Measurements from ENCODE around the gene MTSS2.

Gene MTSS2

GRCh38 chr16:70714581-70715054 lies 28.8 kb upstream of the MTSS2 start:
- DNase-seq: no peak

GRCh38 chr16:70713824-70714223 lies 28.0 kb upstream of the MTSS2 start:
- no peak for DNase-seq

GRCh38 chr16:70713342-70713741 lies 27.5 kb upstream of the MTSS2 start:
- DNase-seq: no peak

- no peak for DNase-seq
Measured at GRCh38 chr16:70712942-70713341, 27.1 kb upstream of the MTSS2 start.

- DNase-seq: no peak
Measured at GRCh38 chr16:70712359-70712758, 26.5 kb upstream of the MTSS2 start.

GRCh38 chr16:70711211-70712031 lies 25.6 kb upstream of the MTSS2 start:
- DNase-seq: no peak

- no peak for DNase-seq
Measured at GRCh38 chr16:70710422-70711210, 24.8 kb upstream of the MTSS2 start.

- DNase-seq: no peak
Measured at GRCh38 chr16:70709942-70710341, 24.1 kb upstream of the MTSS2 start.

GRCh38 chr16:70709457-70709856 lies 23.6 kb upstream of the MTSS2 start:
- no peak for DNase-seq

GRCh38 chr16:70708366-70709246 lies 22.8 kb upstream of the MTSS2 start:
- no peak for DNase-seq

- DNase-seq: no peak
Measured at GRCh38 chr16:70706948-70707465, 21.2 kb upstream of the MTSS2 start.

GRCh38 chr16:70705056-70705455 lies 19.2 kb upstream of the MTSS2 start:
- DNase-seq: no peak

GRCh38 chr16:70704586-70704985 lies 18.7 kb upstream of the MTSS2 start:
- no peak for DNase-seq

- DNase-seq: no peak
Measured at GRCh38 chr16:70703835-70704381, 18.1 kb upstream of the MTSS2 start.

- DNase-seq: no peak
Measured at GRCh38 chr16:70703041-70703834, 17.4 kb upstream of the MTSS2 start.

GRCh38 chr16:70702624-70703023 lies 16.8 kb upstream of the MTSS2 start:
- no peak for DNase-seq

GRCh38 chr16:70701998-70702397 lies 16.1 kb upstream of the MTSS2 start:
- DNase-seq: no peak

- no peak for DNase-seq
Measured at GRCh38 chr16:70701596-70701995, 15.7 kb upstream of the MTSS2 start.

- DNase-seq: no peak
Measured at GRCh38 chr16:70701036-70701435, 15.2 kb upstream of the MTSS2 start.

GRCh38 chr16:70700101-70701020 lies 14.5 kb upstream of the MTSS2 start:
- DNase-seq: no peak
